HEK293 (cell line): ENCODE results near the gene CACNA1E.

Experiments used
- HOXA7 ChIP-seq: sonication (generic); formaldehyde crosslinking; IDR thresholded peaks from 2 replicates; pipeline ENCODE4 v1.8.1; 2022; ENCODE audit warnings: missing genetic modification reagents, borderline replicate concordance
- KLF9 ChIP-seq: fragments of 450-650 bp; formaldehyde crosslinking; IDR thresholded peaks from 2 replicates; pipeline ENCODE4 v1.5.1; 2016; ENCODE audit warnings: missing biosample characterization, missing genetic modification characterization, low read depth
- SP2 ChIP-seq: fragments of 450-650 bp; formaldehyde crosslinking; IDR thresholded peaks from 2 replicates; pipeline ENCODE4 v1.5.1; 2016; ENCODE audit warnings: missing biosample characterization, missing genetic modification characterization
- ZNF274 ChIP-seq, 2 experiments: fragments of 200-500 bp in 1 of 2; fragments of 450-650 bp in 1 of 2; sonication (Bioruptor generic) in 1 of 2; formaldehyde crosslinking in 1 of 2; IDR thresholded peaks; 2 replicates each; pipeline versions ENCODE4 v1.5.1 to v1.6.1; 2014 to 2016; ENCODE audit warnings: borderline replicate concordance in 1 of 2, inconsistent platforms in 1 of 2, low read length in 1 of 2, missing biosample characterization in 1 of 2, missing genetic modification characterization in 1 of 2
- TF ChIP-seq, protein P1 (sequence below): fragments of 450-650 bp; formaldehyde crosslinking; IDR thresholded peaks from 2 replicates; pipeline ENCODE4 v1.5.1; 2016; ENCODE audit warnings: missing biosample characterization, missing genetic modification characterization
- TF ChIP-seq, protein P2 (sequence below): fragments of 450-650 bp; formaldehyde crosslinking; IDR thresholded peaks from 2 replicates; pipeline ENCODE4 v1.5.1; 2016; ENCODE audit warnings: missing biosample characterization, missing genetic modification characterization

DNA sequence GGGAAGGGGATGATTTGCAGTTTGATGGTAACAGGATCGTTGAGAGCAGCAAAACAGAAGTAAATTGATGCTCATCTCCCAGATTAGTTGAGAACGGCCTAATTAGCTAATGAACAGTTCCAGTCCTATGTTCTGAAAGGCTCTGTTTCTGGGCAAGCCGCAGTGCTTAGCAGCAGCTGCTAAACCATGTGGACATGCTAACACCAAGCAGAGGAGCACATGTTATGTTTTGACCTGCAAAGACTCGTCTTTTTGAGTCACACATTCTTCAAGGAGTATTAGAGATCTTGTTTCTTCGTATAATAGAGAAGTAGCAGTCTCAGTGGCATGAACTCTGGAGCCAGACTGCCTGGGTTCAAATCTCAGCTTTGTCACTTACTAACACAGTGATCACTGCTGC is 58.1 kb downstream of the CACNA1E start:
- TF ChIP-seq, protein P1, sequence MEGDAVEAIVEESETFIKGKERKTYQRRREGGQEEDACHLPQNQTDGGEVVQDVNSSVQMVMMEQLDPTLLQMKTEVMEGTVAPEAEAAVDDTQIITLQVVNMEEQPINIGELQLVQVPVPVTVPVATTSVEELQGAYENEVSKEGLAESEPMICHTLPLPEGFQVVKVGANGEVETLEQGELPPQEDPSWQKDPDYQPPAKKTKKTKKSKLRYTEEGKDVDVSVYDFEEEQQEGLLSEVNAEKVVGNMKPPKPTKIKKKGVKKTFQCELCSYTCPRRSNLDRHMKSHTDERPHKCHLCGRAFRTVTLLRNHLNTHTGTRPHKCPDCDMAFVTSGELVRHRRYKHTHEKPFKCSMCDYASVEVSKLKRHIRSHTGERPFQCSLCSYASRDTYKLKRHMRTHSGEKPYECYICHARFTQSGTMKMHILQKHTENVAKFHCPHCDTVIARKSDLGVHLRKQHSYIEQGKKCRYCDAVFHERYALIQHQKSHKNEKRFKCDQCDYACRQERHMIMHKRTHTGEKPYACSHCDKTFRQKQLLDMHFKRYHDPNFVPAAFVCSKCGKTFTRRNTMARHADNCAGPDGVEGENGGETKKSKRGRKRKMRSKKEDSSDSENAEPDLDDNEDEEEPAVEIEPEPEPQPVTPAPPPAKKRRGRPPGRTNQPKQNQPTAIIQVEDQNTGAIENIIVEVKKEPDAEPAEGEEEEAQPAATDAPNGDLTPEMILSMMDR = no peak
- TF ChIP-seq ZNF274 (IDR thresholded peaks at IDR 0.05; ENCODE audit: low read length) (no peak), ZNF274 (tag by site-specific recombination; IDR thresholded peaks at IDR 0.05; ENCODE audit: borderline replicate concordance) (no peak), KLF9 (tag by site-specific recombination) (no peak), SP2 (no peak), HOXA7 (CRISPR knock-in tag) (no peak)
- TF ChIP-seq, protein P2, sequence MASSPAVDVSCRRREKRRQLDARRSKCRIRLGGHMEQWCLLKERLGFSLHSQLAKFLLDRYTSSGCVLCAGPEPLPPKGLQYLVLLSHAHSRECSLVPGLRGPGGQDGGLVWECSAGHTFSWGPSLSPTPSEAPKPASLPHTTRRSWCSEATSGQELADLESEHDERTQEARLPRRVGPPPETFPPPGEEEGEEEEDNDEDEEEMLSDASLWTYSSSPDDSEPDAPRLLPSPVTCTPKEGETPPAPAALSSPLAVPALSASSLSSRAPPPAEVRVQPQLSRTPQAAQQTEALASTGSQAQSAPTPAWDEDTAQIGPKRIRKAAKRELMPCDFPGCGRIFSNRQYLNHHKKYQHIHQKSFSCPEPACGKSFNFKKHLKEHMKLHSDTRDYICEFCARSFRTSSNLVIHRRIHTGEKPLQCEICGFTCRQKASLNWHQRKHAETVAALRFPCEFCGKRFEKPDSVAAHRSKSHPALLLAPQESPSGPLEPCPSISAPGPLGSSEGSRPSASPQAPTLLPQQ = no peak
